Measurements from ENCODE around the gene RCL1.
A peak's percentile ranks its signal among the peaks of the same experiment; 100 is the strongest.
"Not testable (repeated sequence)": the region's sequence is repeated elsewhere in the genome, so short reads cannot be mapped to it uniquely, and the experiment has no call there.

Gene RCL1

GRCh38 chr9:4891674-4892073 lies 98.9 kb downstream of the RCL1 start:
- DNase-seq: no peak

GRCh38 chr9:4892501-4893194 lies 99.9 kb downstream of the RCL1 start:
- no peak for DNase-seq

GRCh38 chr9:4894076-4894475 lies 101.3 kb downstream of the RCL1 start:
- no peak for DNase-seq

- DNase-seq: not testable (repeated sequence)
Observed at GRCh38 chr9:4899853-4900252, 107.1 kb downstream of the RCL1 start.

GRCh38 chr9:4901401-4902134 lies 108.8 kb downstream of the RCL1 start:
- DNase-seq: not testable (repeated sequence)

- DNase-seq: no peak
Observed at GRCh38 chr9:4902135-4902475, 109.4 kb downstream of the RCL1 start.

DNA sequence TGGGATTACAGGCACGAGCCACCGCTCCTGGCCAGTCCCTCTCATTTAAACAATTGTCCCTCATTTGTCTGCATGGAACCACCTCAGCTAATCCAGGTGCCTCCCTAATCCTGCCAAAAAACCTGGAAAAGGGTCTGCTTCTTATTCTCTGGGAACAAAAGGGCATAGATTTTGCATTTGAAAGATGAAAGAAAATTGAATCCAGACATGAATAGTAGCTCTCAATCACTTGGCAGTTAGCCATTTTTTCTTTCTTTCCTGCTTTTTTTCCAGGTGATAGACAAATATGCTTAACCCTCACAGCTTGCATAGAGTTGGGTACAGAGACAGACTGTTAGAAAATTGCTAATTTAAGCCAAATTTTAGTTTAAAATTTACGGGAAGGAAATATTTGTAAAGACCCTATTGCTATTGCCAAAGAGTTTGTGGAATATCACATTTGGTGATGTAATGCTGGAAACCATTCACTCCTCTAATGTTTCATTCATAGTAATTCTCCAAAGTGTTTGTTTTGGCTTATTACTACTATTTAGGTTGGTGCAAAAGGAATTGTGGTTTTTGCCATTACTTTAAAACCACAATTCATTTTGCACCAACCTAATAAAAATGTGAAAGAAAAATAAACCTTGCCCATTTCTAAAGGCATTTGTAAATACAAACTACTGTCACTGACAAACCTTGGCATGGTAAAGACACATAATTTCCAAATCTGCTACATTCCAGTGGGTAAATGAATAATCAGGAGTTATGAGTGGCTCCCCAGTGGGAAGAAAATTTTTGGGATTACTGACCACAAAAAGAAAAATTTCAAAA lies 111.8 kb downstream of the RCL1 start:
- peak; percentile 31 for DNase-seq

DNA sequence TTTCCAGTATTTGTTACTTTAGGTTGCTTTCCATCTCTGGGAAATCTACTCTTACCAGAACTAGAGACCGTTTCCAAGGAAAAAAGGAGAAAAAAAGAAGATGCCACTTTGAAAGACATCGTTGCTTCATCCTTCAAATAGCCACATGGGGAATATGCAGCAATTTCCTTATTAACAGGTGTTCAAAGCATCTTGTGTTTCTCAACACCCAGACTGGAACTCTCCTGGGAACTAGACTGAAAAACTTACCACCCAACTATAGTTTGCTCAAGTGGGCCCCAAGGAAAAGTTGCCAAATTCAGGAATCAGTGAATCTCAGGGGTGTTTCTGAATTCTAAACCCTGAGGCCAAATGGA lies 112.4 kb downstream of the RCL1 start:
- DNase-seq: no peak
